Fibroblast of the aortic adventitia (primary cell): Measurements from ENCODE around the gene ITIH4. TPM values are rescaled to one million over a fixed set of nuclear protein-coding genes. Genes with fewer than 3 reads are reported as not detected.

ENCODE experiments used
- DNase-seq: peaks from one replicate; pipeline ENCODE4 v3.0.0-alpha.2; 2010; ENCODE audit warnings: low read depth
- H3K4me3 ChIP-seq: 2 replicates; pipeline ENCODE4 v1.5.1; 2011; ENCODE audit warnings: low read depth, mild to moderate bottlenecking, control low read depth, low read length, moderate library complexity
- CTCF ChIP-seq: IDR thresholded peaks from 2 replicates; pipeline ENCODE4 v1.5.1; 2011; ENCODE audit warnings: mild to moderate bottlenecking, low read length, control low read depth, inconsistent platforms; ENCODE audit not compliant: insufficient read depth
- total RNA-seq: library from RNA; depleted of rRNA; stranded (reverse); fragments of >200 nt; gene quantifications from 2 replicates; pipeline ENCODE4 v1.2.3, GENCODE V29; 2012; ENCODE audit warnings: low replicate concordance

ITIH4 gene
- total RNA-seq, 1 donor: 0.36 TPM

- TF ChIP-seq CTCF: no peak
- no peak for DNase-seq
- no peak overlapping the region for H3K4me3 ChIP-seq
Observed at GRCh38 chr3:52860424-52860768, 29.9 kb upstream of the ITIH4 start.

GRCh38 chr3:52859686-52860423 is 29.4 kb upstream of the ITIH4 start:
- no peak for TF ChIP-seq CTCF
- DNase-seq: no peak
- no peak overlapping the region for H3K4me3 ChIP-seq

GRCh38 chr3:52857864-52858263 is 27.4 kb upstream of the ITIH4 start:
- H3K4me3 ChIP-seq: no peak overlapping the region
- no peak for DNase-seq
- no peak for TF ChIP-seq CTCF

GRCh38 chr3:52857133-52857532 is 26.7 kb upstream of the ITIH4 start:
- no peak for DNase-seq
- H3K4me3 ChIP-seq: no peak overlapping the region
- no peak for TF ChIP-seq CTCF

- no peak for TF ChIP-seq CTCF
- DNase-seq: no peak
Observed at GRCh38 chr3:52856666-52857065, 26.2 kb upstream of the ITIH4 start.

GRCh38 chr3:52854013-52854412 is 23.5 kb upstream of the ITIH4 start:
- TF ChIP-seq CTCF: no peak
- H3K4me3 ChIP-seq: no peak overlapping the region
- DNase-seq: no peak

More at GRCh38 chr3:52856666-52857065, 26.2 kb upstream of the ITIH4 start:
- H3K4me3 ChIP-seq: no peak overlapping the region

- no peak overlapping the region for H3K4me3 ChIP-seq
- DNase-seq: no peak
- TF ChIP-seq CTCF: no peak
Observed at GRCh38 chr3:52852419-52852818, 21.9 kb upstream of the ITIH4 start.
